ENCODE results near the gene LFNG. TPM values are rescaled to one million over a fixed set of nuclear protein-coding genes. Genes with fewer than 3 reads are reported as not detected.

Gene LFNG
- total RNA-seq, 1 experiment from 2014 or later, result 7.7 TPM

DNA sequence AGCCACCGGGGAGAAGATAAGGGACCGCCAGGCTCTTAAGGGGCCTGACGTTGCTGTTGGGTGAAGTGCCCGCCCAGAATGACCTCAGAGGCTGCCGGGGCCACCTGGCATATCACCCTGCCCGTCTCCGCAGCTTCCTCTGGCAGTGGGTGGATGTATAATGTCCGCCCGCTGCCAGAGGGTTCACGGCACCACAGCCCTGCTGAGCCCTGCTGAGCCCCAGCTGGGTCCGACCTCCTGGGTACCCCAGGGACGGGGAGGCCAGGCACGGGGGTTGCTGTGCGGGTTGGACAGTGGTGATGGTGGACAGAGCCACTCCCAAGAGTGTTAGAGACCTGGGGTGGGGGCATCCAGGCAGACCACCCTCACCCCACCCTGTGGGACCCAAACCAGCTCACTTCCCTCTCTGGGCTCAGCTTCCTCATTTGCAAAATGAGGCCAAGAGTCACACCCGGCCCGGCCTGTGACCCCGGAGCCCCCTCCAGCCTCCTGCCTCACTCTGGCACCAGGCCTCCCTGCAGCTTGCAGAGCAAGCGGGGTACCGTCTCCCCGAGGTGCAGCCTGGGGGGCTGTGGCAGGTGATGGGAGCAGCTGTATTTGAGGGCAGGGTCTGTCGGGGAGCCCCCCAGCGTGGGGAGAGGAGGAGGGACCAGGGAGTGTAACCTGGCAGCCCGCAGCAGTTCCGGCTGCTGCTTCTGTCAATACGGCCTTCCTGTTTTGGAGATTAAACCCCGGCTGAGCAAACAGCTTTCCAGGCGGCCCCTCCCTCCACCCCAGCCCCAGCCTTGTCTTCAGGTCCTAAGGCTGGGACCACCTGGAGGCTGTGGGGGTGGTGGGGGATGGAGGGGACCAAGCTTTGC lies 8.4 kb upstream of the LFNG start:
- DNase-seq (ENCODE audit: low read depth, low spot score), result no peak
- in situ Hi-C loops (cut with HindIII; ENCODE audit: low pct_unique_long_range_greater_than_20kb, low sequenced_read_pairs), result no loop called here

DNA sequence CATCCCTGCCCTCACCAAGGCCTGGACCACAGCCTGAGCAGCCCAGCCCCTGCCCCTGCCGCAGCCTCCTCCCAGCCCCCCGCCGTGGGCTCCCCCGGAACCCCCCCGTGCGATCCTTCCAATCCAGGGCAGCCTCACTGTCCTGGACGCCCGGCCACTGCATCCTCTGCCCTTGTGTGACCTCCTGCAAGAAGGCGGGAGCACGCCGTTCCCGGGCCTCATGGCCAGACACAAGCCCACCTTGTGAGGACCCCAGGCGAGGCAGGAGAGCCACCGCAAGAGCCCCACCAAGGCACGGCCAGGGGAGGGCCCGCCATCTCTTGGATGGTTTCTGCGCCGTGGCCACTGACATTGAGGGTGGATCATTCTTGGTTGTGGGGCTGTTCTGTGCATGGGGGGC lies 7.8 kb upstream of the LFNG start:
- no peak for DNase-seq (ENCODE audit: low read depth, low spot score)
- in situ Hi-C loops (cut with HindIII; ENCODE audit: low pct_unique_long_range_greater_than_20kb, low sequenced_read_pairs), result no loop called here

DNA sequence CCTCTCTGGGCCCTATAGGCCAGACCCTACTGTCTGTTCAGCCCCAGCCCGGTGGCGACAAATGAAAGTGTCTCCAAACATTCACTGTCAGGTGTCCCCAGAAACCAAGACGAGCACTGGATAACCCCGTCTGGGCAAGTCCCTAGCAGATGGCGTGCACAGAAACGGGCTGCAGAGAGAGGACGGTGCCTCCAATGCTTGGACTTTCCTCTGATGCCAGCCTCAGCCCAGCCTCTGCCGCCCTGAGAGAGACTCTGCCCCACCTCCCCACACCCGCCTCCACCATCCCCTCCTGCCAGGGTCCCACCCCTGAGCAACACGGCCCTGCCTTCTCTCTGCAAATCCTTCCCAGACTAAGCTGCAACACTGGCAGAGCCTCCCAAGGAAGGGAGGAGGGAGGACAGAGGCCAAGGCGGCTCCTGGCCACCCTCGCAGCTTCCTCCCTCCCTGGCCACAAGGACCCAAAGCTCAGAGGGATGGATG lies 7.4 kb upstream of the LFNG start:
- no peak for DNase-seq (ENCODE audit: low read depth, low spot score)
- in situ Hi-C loops (cut with HindIII; ENCODE audit: low pct_unique_long_range_greater_than_20kb, low sequenced_read_pairs), result no loop called here

DNA sequence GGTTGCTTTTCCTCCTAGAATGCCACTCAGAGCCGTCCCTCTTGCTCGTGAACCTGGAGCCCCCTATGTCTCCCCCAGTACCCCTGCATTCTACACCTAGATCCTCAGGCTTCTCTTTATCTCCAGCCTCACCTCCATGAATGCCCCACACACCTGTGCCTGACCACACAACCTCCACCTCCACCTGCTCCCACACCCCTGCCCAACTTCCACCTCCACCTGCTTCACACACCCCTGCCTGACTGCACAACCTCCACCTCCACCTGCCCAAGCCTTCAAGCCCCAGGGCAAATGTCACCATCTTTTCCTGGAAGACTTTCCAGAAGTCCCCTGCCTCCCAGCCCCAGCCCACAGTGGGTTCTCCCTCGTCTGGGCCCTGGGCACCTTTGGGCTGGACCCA lies 6.9 kb upstream of the LFNG start:
- DNase-seq (ENCODE audit: low read depth, low spot score), result no peak
- in situ Hi-C loops (cut with HindIII; ENCODE audit: low pct_unique_long_range_greater_than_20kb, low sequenced_read_pairs), result no loop called here

DNA sequence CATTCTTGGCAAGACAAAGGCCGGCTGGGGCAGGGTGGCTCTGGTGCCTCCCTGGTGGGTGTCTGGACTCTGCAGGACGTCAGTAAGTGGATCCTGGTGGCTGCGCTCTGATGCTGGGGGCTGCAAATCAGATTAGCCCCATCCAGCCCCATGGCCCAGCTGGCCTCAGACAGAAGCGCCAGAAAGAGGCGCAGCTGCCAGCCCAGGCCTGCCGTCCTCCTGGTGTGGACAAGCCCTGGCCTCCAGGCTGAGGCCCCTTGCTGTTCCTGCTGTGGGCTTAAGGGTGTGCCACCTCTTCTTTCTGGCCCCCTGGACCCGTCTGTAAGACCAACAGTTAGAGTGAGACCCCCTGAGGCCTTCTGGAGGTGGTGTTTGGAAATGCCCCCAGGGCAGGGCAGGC lies 5.9 kb upstream of the LFNG start:
- DNase-seq (ENCODE audit: low read depth, low spot score), result no peak
- in situ Hi-C loops (cut with HindIII; ENCODE audit: low pct_unique_long_range_greater_than_20kb, low sequenced_read_pairs), result no loop called here

DNA sequence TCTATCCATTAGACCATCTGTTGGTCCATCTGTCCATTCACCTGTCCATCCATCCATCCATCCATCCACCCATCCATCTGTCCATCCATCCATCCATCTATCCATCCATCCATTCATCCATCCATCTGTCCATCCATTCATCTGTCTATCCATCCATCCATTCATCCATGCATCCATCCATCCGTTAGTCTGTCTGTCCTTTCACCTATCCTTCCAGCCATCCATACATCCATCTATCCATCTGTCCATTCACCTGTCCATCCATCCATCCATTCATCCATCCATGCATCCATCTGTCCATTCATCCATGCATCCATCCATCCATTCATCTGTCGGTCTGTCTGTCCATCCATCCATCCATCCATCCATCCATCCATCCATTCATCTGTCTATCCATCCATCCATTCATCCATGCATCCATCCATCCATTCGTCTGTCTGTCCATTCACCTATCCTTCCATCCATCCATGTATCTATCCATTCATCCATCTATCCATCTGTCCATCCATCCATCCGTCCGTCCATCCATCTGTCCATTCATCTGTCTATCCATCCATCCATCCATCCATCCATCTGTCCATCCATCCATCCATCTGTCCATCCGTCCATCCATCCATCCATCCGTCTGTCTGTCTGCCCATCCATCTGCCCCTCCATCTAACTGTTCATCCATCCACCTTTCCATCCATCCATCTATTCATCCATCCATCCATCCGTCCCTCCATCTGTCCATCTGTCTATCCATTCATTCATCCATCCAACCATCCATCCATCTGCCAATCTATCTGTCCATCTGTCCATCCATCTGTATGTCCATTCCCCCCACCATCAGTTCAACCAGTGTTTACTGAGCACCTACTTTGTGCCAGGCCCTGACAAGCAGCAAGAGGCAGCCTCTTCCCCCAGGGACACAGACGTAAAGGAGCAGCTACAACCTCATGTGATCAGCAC lies 4.8 kb upstream of the LFNG start:
- in situ Hi-C loops (cut with HindIII; ENCODE audit: low pct_unique_long_range_greater_than_20kb, low sequenced_read_pairs), result no loop called here
- no peak for DNase-seq (ENCODE audit: low read depth, low spot score)

DNA sequence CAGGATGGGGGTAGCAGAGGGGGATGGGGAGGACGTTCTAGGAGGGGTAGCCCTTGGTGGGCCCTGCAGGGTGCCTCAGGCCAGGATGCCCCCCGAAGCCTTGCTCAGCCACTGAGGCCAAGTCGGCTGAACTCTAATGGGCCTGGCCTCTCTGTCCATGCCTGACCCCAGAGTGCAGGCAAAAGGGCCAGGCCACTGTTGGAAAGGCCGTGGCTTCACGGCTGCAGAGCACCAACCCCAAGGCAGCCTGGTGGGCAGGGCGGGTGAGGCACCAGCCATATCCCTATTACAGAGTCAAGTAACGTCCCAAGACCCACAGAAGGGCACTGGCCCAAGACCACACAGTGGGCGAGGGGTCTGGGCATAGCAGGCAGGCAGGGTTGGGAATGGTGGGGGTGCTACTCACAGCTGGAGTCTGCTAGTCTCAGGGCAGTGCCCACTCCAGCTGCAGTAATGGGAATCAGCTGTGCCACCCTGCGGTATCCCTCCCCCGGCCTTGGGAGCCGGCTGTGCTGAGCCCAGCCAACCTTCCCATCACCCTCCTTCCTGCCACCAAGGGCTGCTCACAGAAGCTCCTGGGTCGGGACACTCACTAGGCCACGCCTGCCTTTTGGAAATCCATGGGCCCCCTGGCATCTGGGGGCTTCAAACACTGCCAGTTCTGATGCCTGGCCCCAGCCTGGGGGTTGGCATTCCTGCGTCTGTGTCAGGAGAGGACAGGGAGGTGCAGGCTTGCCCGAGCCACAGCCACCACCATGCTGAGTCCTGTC lies 4.0 kb upstream of the LFNG start:
- in situ Hi-C loops (cut with HindIII; ENCODE audit: low pct_unique_long_range_greater_than_20kb, low sequenced_read_pairs), result no loop called here
- DNase-seq (ENCODE audit: low read depth, low spot score), result no peak

DNA sequence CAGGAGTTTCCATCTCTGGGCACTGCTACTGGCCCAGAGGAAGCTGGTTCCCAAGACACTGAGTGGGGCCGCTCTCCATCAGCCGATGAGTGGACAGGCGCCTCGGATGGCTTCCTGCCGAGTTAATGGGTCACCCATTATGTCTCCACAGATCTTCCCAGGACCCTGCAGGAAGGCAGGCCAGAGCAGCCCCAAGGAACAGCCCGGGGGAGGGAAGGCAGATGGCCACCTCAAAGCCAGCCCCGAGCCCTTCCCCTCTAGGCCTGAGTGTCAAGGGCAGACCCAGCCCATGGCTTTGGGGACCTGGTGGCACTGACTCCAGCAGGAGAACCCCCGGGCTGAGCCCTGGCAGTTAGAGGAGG lies 3.4 kb upstream of the LFNG start:
- in situ Hi-C loops (cut with HindIII; ENCODE audit: low pct_unique_long_range_greater_than_20kb, low sequenced_read_pairs), result no loop called here
- no peak for DNase-seq (ENCODE audit: low read depth, low spot score)

DNA sequence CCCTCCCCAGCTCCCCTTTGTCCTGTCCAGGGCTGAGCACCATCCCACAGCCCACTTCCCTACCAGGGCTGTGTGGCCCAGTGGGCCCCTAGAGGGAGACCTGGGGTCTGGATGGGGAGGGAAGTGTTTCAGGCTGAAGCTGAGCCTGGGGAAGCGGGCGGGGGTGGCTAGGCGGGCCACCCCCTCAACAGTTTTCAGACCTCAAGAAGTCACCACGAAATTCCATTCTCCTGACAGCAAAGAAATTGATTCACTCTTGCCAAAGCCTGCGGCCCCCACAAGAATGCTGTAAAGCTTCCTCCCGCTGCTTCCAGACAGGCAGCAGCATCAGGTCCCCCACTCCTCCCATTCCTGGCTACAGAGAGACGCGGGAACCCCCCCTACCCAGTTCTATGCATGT lies 2.5 kb upstream of the LFNG start:
- no peak for DNase-seq (ENCODE audit: low read depth, low spot score)
- in situ Hi-C loops (cut with HindIII; ENCODE audit: low pct_unique_long_range_greater_than_20kb, low sequenced_read_pairs), result no loop called here

DNA sequence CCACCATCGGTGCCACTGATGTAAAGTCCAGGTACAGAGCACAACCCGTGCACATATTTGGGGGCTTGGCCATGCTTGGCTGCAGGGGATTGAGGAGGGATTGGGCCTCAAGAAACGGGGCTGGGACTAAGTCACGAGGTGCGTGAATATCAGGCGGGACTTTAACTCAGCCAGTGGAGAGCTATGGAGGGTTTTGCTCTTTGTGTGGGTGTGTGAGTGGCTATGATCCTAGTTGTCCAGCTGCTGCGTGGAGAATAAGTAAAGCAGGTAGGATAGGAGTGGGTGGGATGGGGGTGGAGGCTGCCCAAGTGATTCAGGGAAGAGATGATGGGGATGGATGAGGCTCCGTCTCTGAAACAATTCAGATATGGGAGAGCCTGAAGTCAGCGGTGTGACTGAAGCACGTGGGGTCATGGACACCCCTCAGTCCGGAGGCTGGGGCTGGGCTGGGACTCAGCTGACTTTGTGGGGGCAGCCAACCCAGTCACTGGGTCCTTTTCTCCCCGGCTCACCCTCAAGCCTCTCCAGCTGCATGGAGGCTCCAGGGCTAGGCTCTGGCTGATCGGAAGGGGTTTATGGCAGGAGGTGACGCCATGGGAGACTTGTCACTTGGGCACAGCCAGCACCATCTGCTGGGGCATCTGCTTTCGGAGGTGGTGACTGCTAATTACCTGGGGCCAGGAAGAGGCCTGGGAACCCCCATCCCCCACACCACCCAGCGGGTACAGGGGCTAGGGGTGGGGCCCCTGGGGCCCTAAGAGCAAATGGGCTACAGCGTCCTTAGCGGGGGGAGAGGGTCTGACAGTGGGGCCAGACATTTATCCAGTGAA lies 1.7 kb upstream of the LFNG start:
- DNase-seq (ENCODE audit: low read depth, low spot score), result no peak
- in situ Hi-C loops (cut with HindIII; ENCODE audit: low pct_unique_long_range_greater_than_20kb, low sequenced_read_pairs), result no loop called here

DNA sequence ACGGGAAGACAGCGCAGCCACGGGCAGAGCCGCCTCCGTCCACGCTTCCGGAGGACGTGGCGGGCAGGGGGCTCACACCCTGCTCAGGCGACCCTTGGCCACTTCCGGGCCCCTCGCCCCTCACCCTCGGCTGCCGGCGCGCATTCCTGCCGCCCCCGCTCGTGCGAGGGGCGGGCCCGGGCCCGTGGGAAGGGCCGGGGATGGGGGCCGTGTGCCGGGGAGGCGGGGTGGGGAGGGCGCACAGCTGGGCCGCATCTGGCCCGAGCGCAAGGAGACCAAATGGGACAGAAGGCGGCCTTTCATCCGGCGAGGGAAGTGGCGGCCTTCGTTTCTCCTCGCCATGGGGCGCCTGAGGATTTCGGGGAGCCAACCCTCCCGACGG lies 846 bp upstream of the LFNG start:
- in situ Hi-C loops (cut with HindIII; ENCODE audit: low pct_unique_long_range_greater_than_20kb, low sequenced_read_pairs), result no loop called here

DNA sequence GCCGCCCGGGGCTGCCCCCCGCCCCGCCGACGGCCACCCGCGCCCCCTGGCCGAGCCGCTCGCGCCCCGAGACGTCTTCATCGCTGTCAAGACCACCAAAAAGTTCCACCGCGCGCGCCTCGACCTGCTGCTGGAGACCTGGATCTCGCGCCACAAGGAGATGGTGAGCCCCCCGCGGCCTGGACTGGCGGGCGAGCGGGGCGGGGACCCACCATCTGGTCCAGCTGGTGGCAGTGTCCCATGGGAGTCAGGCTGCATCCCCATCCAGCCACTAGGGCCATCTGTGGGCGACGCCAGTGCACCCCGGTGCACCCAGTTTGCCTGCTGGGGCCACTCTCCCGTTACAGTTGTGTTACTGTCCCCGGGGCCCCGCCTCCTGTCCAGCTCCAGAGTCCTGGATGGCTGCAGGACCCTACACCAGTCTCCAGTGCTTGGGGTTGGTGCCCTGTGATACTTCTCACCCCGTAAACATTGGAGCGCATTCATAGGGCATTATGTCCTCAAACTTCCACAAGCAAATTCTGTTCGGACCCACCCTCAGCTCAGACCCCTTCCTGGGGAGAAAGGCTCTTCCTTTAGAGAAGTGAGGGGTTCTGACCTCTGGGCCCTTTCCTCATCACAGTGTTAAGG lies 672 bp downstream of the LFNG start:
- in situ Hi-C loops (cut with HindIII; ENCODE audit: low pct_unique_long_range_greater_than_20kb, low sequenced_read_pairs), result no loop called here
- peak; percentile 41 for DNase-seq (ENCODE audit: low read depth, low spot score)

More for the DNA sequence above, 846 bp upstream of the LFNG start:
- DNase-seq (ENCODE audit: low read depth, low spot score), result no peak

DNA sequence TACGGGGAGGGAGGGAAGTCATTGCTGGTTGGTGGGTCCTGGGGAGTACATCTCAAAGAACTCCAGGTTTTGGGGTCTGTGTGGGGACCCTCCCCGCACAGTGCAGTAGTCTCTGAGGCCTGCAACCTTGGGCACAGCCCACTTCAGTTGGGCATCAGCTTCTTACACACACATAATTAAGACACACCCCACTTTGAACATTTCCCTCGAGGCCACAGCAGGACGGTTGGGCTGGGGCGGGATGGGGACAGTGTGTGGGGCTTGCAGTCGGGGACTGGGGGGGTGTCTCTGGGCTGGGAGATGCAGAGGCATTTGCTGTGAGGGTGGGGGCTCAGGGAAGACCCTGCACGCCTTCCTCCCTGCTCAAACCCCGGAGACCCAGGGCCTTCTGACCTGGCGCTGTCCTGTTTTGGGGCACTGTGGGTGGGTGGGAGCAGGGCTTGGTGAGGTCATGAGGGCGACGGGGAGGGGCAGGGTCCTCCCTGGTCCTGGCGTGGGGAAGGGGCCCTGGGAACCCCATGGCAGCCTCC lies 1.3 kb downstream of the LFNG start:
- no peak for DNase-seq (ENCODE audit: low read depth, low spot score)
- in situ Hi-C loops (cut with HindIII; ENCODE audit: low pct_unique_long_range_greater_than_20kb, low sequenced_read_pairs), result no loop called here

DNA sequence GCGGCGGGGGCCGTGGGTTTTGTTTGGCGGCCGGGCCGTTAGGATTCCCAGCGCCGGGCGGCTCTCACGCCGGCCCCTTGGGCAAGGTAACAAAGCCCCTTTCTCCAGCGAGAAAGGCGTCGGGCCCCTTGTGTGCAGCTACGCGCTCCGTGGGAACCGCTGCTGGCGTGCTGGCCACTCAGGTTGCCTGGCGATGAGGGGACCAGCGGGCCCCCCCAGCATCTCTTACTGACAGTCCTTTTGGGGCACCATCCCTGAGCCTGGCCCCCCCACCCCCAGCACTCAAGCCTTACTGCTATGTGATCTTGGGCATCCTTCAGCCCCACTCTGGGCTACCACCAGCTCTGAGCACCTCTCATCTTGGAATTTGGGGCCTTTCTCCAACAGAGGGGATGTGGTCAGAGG lies 1.8 kb downstream of the LFNG start:
- DNase-seq (ENCODE audit: low read depth, low spot score), result no peak
- in situ Hi-C loops (cut with HindIII; ENCODE audit: low pct_unique_long_range_greater_than_20kb, low sequenced_read_pairs), result no loop called here

DNA sequence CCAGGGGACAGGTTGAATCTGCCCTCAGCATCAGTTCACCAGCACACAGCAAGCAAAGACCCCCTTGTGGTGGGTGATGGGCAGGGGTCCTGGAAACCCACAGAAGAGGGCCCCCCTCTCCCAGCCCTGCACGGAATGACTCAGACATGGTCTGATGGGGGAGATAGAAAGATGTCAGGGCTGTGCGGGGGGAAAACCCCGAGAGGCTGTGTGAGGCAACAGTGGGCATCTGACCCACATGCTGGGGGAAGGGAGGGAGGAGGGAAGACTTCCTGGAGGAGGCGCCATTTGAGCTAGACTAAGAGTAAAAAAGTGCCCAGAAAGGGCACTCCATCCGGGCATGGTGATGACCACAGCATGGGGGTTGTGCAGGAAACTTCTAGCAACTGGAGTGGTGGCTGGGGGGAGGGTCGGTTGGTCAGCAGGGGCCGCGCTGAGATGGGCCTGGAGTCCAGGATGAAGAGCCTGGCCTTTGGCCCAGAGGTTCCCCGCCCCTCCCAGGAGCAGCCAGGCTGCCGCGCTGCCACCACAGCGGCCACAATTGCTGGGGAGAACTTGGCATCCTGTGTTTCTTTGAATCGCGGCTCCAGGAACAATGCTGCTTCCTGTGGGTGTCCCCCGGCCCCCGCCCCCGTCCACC lies 2.5 kb downstream of the LFNG start:
- DNase-seq (ENCODE audit: low read depth, low spot score), result no peak
- in situ Hi-C loops (cut with HindIII; ENCODE audit: low pct_unique_long_range_greater_than_20kb, low sequenced_read_pairs), result no loop called here

DNA sequence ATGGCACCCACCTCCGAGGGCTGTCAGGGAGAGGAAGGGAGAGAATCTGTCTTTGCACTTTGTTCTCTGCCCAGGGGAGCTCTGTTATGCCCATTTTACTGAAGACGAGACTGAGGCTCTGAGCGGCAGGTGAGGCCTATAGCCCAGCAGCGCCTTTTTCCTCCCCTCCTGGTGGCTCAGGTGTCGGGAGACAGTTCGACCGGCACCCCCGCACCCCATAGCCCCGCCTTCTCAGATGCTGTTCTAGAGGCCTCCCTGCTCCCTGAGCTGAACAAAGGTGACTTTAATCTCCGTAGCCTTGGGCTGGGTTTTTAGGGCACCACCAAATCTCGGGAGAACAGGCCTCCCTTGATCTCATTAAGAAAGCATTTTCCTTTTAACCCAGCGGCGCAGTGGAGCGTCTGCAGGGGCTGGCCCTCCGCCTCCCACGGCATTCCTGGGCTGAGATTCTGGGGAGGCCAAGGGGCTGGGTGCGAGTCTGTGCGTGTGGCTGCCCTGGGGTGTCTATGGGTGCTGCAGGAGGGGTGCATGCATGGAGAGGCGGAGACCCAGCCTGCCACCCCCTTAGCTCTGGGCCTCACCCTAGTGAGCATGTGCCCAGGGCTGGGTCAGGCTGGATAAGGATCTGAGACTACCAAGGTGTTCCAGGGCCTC lies 3.3 kb downstream of the LFNG start:
- in situ Hi-C loops (cut with HindIII; ENCODE audit: low pct_unique_long_range_greater_than_20kb, low sequenced_read_pairs), result no loop called here
- peak; percentile 44 for DNase-seq (ENCODE audit: low read depth, low spot score)
